Vagina (tissue), 2 donors: Measurements from ENCODE around the gene CRIP2.

Experiments
- POLR2A ChIP-seq, 2 donors: fragments of 450-650 bp; IDR thresholded peaks; one replicate each; pipeline ENCODE4 v1.6.1; 2017; ENCODE audit warnings: antibody characterized with exemption in 2 of 2, mild to moderate bottlenecking in 2 of 2, moderate library complexity in 2 of 2
- POLR2AphosphoS5 ChIP-seq, 2 donors: sonication (generic); formaldehyde crosslinking; IDR thresholded peaks; one replicate each; pipeline ENCODE4 v1.9.0; 2017; ENCODE audit warnings: antibody characterized with exemption in 2 of 2, mild to moderate bottlenecking in 2 of 2, low read depth in 1 of 2; ENCODE audit not compliant: insufficient read depth in 1 of 2
- TF ChIP-seq, protein P1 (sequence below), 3 experiments: fragments of 450-650 bp in 2 of 3; fragments of 200-600 bp in 1 of 3; sonication (generic) in 1 of 3; IDR thresholded peaks; one replicate each; pipeline ENCODE4 v1.5.1; 2017 to 2019; ENCODE audit warnings: antibody characterized with exemption in 3 of 3, mild to moderate bottlenecking in 2 of 3, moderate library complexity in 2 of 3

- TF ChIP-seq POLR2A (IDR thresholded peaks at IDR 0.05) (no peak), POLR2AphosphoS5 (IDR thresholded peaks at IDR 0.05; ENCODE audit: insufficient read depth in 1 of 2, low read depth in 1 of 2) (no peak)
- TF ChIP-seq, protein P1, sequence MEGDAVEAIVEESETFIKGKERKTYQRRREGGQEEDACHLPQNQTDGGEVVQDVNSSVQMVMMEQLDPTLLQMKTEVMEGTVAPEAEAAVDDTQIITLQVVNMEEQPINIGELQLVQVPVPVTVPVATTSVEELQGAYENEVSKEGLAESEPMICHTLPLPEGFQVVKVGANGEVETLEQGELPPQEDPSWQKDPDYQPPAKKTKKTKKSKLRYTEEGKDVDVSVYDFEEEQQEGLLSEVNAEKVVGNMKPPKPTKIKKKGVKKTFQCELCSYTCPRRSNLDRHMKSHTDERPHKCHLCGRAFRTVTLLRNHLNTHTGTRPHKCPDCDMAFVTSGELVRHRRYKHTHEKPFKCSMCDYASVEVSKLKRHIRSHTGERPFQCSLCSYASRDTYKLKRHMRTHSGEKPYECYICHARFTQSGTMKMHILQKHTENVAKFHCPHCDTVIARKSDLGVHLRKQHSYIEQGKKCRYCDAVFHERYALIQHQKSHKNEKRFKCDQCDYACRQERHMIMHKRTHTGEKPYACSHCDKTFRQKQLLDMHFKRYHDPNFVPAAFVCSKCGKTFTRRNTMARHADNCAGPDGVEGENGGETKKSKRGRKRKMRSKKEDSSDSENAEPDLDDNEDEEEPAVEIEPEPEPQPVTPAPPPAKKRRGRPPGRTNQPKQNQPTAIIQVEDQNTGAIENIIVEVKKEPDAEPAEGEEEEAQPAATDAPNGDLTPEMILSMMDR (IDR thresholded peaks at IDR 0.05), result no peak
Measured at GRCh38 chr14:105470350-105471296, 4.0 kb upstream of the CRIP2 start.
